Measurements from ENCODE around the gene ZBTB22. TPM values are rescaled to one million over a fixed set of nuclear protein-coding genes. Genes with fewer than 3 reads are reported as not detected.
"Not testable (repeated sequence)": the region's sequence is repeated elsewhere in the genome, so short reads cannot be mapped to it uniquely, and the experiment has no call there.

ZBTB22 gene
- total and polyA plus RNA-seq, 12 donors: 13.0 to 40.3 (median 20.3) TPM

DNA sequence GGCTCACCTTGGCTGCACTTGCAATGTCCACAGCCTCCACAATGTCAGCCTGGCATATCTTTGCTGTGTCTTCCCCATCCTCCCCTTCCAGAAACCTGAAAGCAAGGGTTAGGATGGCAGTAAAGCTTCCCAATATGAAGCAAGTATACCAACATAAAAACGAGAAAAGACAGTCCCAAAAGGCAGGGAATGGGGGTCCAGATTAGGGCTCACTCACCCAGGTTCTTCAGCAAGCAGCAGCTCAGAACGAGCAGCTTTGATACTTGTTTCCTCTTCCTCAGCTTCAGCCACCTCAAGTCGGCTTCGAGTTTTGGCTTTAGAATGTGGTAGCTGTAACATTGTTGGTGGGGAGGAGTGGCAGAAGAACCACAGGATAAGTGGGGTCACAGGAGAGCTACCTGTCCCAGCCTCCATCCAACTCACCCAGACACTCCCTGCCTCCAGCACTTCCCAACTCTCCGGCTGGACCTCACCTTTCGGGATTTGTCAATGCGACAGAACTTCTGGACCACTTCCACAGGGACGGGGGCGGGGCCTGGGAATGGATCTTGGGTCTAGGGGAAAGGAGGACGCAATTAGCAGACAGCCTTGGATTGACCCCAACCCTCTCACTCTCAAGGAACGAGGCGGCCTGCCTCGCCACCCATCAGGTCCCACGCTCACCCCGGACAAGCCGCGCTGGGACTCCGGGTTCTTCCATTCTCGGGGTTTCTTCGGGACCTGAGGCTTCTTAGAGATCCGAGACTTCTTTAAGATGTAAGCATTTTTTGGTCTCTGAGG lies 29.2 kb downstream of the ZBTB22 start:
- WGBS, 4 donors: 10 to 16% (median 13%) methylated on average over 17 to 21 of the region's 21 CpGs
- Histone ChIP-seq H3K9me3 (replicated peaks in 1 of 3) (no peaks in the 10 kb centered on the region), H3K4me3 (peak overlapping the region; percentile 2 to 81 (median 66)), H3K4me1 (replicated peaks in 1 of 2) (peaks cover 5 to 21% of the 10 kb centered on the region in 2 donors), H3K27me3 (no peaks in the 10 kb centered on the region), H3K36me3 (replicated peaks in 1 of 2) (peaks cover 0 to 65% of the 10 kb centered on the region in 2 donors), H3K27ac (peak overlapping the region in 3 of 5 donors; percentile 12 to 80 (median 55))
- DNase-seq: peak in 1 of 7 donors; percentile 19
- intact Hi-C loops (cut with DNase I): no loop called here
- no peak for TF ChIP-seq POLR2A (IDR thresholded peaks at IDR 0.05)
- TF ChIP-seq, protein P1, sequence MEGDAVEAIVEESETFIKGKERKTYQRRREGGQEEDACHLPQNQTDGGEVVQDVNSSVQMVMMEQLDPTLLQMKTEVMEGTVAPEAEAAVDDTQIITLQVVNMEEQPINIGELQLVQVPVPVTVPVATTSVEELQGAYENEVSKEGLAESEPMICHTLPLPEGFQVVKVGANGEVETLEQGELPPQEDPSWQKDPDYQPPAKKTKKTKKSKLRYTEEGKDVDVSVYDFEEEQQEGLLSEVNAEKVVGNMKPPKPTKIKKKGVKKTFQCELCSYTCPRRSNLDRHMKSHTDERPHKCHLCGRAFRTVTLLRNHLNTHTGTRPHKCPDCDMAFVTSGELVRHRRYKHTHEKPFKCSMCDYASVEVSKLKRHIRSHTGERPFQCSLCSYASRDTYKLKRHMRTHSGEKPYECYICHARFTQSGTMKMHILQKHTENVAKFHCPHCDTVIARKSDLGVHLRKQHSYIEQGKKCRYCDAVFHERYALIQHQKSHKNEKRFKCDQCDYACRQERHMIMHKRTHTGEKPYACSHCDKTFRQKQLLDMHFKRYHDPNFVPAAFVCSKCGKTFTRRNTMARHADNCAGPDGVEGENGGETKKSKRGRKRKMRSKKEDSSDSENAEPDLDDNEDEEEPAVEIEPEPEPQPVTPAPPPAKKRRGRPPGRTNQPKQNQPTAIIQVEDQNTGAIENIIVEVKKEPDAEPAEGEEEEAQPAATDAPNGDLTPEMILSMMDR (IDR thresholded peaks at IDR 0.05): no peak

DNA sequence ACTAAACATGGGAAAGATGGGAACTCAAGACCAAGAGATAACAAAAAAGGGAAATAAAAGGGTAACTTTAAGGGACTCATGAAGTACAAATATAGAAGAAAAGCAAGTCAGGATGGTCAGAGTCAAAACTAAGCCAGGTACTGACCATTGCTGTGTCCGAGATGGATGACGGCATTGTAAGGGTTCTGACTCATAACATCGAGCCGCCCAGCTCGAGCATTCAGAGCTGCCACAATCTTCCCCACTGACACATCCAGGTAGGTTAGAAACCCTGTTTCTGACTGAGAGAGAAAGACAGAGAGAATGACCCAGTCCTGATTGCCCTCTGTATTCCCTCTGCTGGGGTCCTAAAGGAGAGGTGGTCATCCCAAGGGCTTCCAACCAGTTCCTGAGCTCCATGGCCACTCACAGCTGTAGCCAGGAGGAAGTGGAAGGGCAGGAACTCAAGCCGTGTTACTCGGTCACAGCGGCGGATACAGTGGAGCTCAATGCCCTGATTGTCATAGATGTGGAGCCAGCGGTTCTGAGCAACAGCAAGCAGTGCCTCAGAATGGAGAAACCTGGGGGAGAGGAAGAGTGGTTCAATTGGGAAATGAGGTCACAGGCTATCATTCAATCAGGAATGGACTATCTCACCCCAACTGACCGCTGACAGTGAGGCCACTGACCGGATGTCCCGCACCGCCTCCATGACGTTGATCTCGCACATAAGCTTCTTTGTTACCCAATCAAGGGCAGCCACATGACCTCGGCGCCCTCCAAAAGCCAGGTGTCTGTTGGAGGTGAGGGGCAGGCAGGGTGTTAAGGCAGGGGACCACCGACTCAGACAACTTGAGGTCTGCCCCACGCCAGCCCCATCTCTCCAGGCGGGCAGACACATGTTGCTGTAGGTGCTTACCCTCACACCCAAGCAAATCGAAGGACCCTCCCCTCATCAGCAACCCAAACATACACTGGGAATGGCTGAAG lies 30.3 kb downstream of the ZBTB22 start:
- peaks cover 5 to 21% of the 10 kb centered on the region in 2 donors for H3K4me1 ChIP-seq (replicated peaks in 1 of 2)
- DNase-seq: no peak
- 79 to 91% (median 86%) methylated on average over 14 to 22 of the region's 22 CpGs for WGBS, 4 donors
- no peaks in the 10 kb centered on the region for H3K27me3 ChIP-seq
- H3K9me3 ChIP-seq (replicated peaks in 1 of 3): no peaks in the 10 kb centered on the region
- intact Hi-C loops (cut with DNase I): no loop called here
- no peak for TF ChIP-seq POLR2A (IDR thresholded peaks at IDR 0.05)
- TF ChIP-seq, protein P1 (IDR thresholded peaks at IDR 0.05): no peak
- H3K4me3 ChIP-seq: no peak overlapping the region
- no peak overlapping the region for H3K27ac ChIP-seq
- peaks cover 0 to 65% of the 10 kb centered on the region in 2 donors for H3K36me3 ChIP-seq (replicated peaks in 1 of 2)

DNA sequence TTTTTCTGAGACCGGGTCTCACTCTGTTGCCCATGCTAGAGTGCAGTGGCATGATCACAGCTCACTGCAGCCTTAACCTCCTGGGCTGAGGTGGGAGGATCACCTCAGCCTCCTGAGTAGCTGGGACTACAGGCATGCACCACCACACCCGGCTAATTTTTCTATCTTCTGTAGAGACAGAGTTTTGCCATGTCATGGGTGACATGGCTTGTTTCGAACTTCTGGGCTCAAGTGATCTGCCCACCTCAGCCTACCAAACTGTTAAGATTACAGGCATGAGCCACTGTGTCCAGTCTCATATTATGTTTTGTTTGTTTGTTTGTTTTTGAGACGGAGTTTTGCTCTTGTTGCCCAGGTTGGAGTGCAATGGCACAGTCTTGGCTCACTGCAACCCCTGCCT lies 32.3 kb downstream of the ZBTB22 start:
- WGBS, 4 donors: 83 to 89% (median 86%) methylated on average over 4 of the region's 4 CpGs
- peaks cover 4 to 15% of the 10 kb centered on the region in 2 donors for H3K4me1 ChIP-seq (replicated peaks in 1 of 2)
- DNase-seq; H3K27ac ChIP-seq; H3K9me3 ChIP-seq (replicated peaks in 1 of 3); H3K4me3 ChIP-seq; H3K27me3 ChIP-seq; intact Hi-C loops (cut with DNase I): not testable (repeated sequence)
- peaks cover 0 to 63% of the 10 kb centered on the region in 2 donors for H3K36me3 ChIP-seq (replicated peaks in 1 of 2)

DNA sequence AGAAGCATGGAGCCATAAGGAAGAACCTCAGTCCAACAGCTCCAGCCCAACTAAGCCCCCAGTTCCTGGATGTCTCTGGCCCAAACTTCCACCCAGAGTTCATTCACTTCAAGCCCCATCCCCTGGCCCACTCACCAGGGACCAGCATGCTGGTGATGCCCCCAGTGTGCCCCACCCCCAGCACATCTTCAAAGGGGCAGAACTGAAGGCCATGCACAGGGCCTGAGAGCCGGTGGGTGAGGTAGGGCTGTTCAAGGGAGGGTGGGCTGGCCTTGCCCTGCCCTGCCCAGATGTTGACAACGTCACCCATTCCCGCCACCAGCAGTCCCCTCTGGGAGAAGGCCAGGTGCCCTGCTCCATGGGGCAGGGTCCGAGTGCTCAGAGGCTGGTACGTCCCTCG lies 37.0 kb downstream of the ZBTB22 start:
- Histone ChIP-seq H3K4me1 (replicated peaks in 1 of 2) (peaks cover 3 to 20% of the 10 kb centered on the region in 2 donors), H3K27ac (no peak overlapping the region), H3K9me3 (replicated peaks in 1 of 3) (no peaks in the 10 kb centered on the region), H3K4me3 (no peak overlapping the region), H3K27me3 (no peaks in the 10 kb centered on the region), H3K36me3 (replicated peaks in 1 of 2) (peaks cover 0 to 64% of the 10 kb centered on the region in 2 donors)
- intact Hi-C loops (cut with DNase I): no loop called here
- TF ChIP-seq, protein P1 (IDR thresholded peaks at IDR 0.05): no peak
- TF ChIP-seq POLR2A (IDR thresholded peaks at IDR 0.05): no peak
- 86 to 93% (median 88%) methylated on average over 3 to 6 of the region's 6 CpGs for WGBS, 4 donors
- no peak for DNase-seq
